Measurements from ENCODE around the gene RIMS4.

DNA sequence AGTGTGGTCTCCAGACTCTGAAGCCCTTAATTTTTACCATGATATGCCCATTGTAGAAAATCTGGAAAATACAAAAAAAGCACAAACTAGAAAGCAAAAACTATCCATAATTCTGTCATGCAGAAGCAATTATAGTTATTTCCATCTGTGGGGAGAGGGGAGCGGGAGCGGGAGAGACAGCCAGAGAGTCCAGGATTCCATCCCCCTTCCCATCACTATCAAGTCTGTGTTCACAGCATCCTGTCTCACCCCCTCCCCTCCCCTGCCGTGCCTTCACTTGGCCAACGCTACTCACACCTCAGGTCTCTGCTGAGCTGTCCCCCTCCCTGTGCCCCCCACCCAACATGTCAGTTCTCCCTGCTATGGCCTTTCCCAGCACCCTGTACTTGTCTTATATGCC lies 14.5 kb downstream of the RIMS4 start:
- TF ChIP-seq, protein P1, sequence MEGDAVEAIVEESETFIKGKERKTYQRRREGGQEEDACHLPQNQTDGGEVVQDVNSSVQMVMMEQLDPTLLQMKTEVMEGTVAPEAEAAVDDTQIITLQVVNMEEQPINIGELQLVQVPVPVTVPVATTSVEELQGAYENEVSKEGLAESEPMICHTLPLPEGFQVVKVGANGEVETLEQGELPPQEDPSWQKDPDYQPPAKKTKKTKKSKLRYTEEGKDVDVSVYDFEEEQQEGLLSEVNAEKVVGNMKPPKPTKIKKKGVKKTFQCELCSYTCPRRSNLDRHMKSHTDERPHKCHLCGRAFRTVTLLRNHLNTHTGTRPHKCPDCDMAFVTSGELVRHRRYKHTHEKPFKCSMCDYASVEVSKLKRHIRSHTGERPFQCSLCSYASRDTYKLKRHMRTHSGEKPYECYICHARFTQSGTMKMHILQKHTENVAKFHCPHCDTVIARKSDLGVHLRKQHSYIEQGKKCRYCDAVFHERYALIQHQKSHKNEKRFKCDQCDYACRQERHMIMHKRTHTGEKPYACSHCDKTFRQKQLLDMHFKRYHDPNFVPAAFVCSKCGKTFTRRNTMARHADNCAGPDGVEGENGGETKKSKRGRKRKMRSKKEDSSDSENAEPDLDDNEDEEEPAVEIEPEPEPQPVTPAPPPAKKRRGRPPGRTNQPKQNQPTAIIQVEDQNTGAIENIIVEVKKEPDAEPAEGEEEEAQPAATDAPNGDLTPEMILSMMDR (IDR thresholded peaks at IDR 0.05; ENCODE audit: low read depth, low read length, missing input control), result no peak
- TF ChIP-seq REST (IDR thresholded peaks at IDR 0.05), result no peak

Measured in liver (tissue), 2 donors.